ENCODE results near the gene SPESP1. TPM values are rescaled to one million over a fixed set of nuclear protein-coding genes. Genes with fewer than 3 reads are reported as not detected.

The SPESP1 gene
- polyA plus RNA-seq, 1 donor (not counting 4 experiments of a cell fraction or from before 2014, with no cell fraction given): 5.3 TPM

DNA sequence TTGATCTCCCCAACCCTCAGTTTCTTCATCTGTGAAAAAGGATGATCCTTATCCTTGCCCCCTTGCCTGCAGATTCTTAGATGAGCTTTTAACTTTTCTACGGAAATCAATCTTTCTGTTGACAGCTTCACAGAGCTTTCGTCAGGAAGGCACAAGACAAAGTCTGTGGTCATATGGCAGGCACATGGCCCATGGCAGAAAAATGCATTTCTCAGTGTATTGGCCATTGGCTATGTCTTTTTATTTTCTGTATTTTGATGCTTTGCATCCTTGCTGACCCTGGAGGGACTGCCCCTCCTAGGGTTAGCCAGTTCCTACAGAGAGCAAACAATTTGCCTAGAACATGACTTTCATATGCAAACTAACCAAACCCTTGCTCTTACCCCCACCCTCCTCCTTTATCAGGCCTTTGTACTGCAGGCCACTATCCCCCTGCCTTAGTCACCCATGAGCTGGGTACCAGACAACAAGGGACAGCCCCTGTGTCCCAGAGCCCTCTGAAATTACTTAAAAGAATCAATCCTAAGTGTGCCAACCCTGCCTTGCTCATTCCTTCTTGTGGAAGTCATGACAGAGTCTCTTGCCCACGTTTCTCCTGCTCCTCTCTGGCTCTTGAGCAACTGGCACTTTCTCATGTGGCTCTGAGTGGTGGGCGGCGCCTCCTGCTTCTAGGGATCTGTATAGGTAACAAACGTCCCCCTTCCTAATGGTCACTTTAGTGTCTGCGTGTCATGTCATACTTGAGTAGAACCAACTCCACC is 60.1 kb downstream of the SPESP1 start:
- Histone ChIP-seq H2AFZ (ENCODE audit: control insufficient read depth, low read length) (no peak overlapping the region), H3K4me1 (ENCODE audit: control insufficient read depth, extremely low read depth, insufficient read depth, low read length) (peaks cover 30% of the 10 kb centered on the region), H3K27ac (ENCODE audit: control insufficient read depth, insufficient read depth, low read length) (no peak overlapping the region), H3K9ac (ENCODE audit: control insufficient read depth, extremely low read depth, insufficient read depth, low read length) (no peak overlapping the region), H3K4me3 (ENCODE audit: control insufficient read depth in 2 of 3, extremely low read depth in 1 of 3, insufficient read depth in 2 of 3, low read depth in 1 of 3, low read length in 3 of 3) (no peak overlapping the region), H3K9me3 (ENCODE audit: control insufficient read depth, low read depth, low read length) (no peaks in the 10 kb centered on the region), H3K4me2 (ENCODE audit: control insufficient read depth, extremely low read depth, insufficient read depth, low read depth, low read length) (no peak overlapping the region), H3K9me1 (ENCODE audit: control insufficient read depth, extremely low read depth, insufficient read depth, low read length) (no peaks in the 10 kb centered on the region), H3K79me2 (ENCODE audit: control insufficient read depth, insufficient read depth, low read length) (no peaks in the 10 kb centered on the region), H4K20me1 (ENCODE audit: control insufficient read depth, extremely low read depth, insufficient read depth, low read length) (no peaks in the 10 kb centered on the region), H3K36me3 (ENCODE audit: control insufficient read depth in 2 of 2, extremely low read depth in 1 of 2, insufficient read depth in 2 of 2, low read length in 2 of 2) (no peaks in the 10 kb centered on the region), H3K27me3 (ENCODE audit: control insufficient read depth, extremely low read depth, insufficient read depth, low read length) (no peaks in the 10 kb centered on the region)
- dilution Hi-C loops (cut with MboI; ENCODE audit: extremely low pct_ligation_motif_present, low sequenced_read_pairs): no loop called here
- no peak for TF ChIP-seq CTCF (optimal IDR thresholded peaks at IDR 0.05 in 1 of 3, IDR thresholded peaks at IDR 0.05 in 1 of 3, conservative IDR thresholded peaks at IDR 0.05 in 1 of 3; ENCODE audit: extremely low read depth in 1 of 3, insufficient read depth in 2 of 3, low read length in 3 of 3)
- FAIRE-seq (no peak), DNase-seq (ENCODE audit: low read depth, low spot score) (no peak)

- Histone ChIP-seq H3K36me3 (ENCODE audit: control insufficient read depth in 2 of 2, extremely low read depth in 1 of 2, insufficient read depth in 2 of 2, low read length in 2 of 2) (no peaks in the 10 kb centered on the region), H3K9me1 (ENCODE audit: control insufficient read depth, extremely low read depth, insufficient read depth, low read length) (no peaks in the 10 kb centered on the region), H3K79me2 (ENCODE audit: control insufficient read depth, insufficient read depth, low read length) (no peaks in the 10 kb centered on the region), H4K20me1 (ENCODE audit: control insufficient read depth, extremely low read depth, insufficient read depth, low read length) (no peaks in the 10 kb centered on the region), H3K27ac (ENCODE audit: control insufficient read depth, insufficient read depth, low read length) (no peak overlapping the region), H3K9me3 (ENCODE audit: control insufficient read depth, low read depth, low read length) (no peaks in the 10 kb centered on the region), H3K4me1 (ENCODE audit: control insufficient read depth, extremely low read depth, insufficient read depth, low read length) (peaks cover 30% of the 10 kb centered on the region), H3K4me2 (ENCODE audit: control insufficient read depth, extremely low read depth, insufficient read depth, low read depth, low read length) (no peak overlapping the region), H3K9ac (ENCODE audit: control insufficient read depth, extremely low read depth, insufficient read depth, low read length) (no peak overlapping the region), H3K27me3 (ENCODE audit: control insufficient read depth, extremely low read depth, insufficient read depth, low read length) (no peaks in the 10 kb centered on the region), H3K4me3 (ENCODE audit: control insufficient read depth in 2 of 3, extremely low read depth in 1 of 3, insufficient read depth in 2 of 3, low read depth in 1 of 3, low read length in 3 of 3) (no peak overlapping the region), H2AFZ (ENCODE audit: control insufficient read depth, low read length) (no peak overlapping the region)
- DNase-seq (ENCODE audit: low read depth, low spot score) (no peak), FAIRE-seq (no peak)
- no peak for TF ChIP-seq CTCF (optimal IDR thresholded peaks at IDR 0.05 in 1 of 3, IDR thresholded peaks at IDR 0.05 in 1 of 3, conservative IDR thresholded peaks at IDR 0.05 in 1 of 3; ENCODE audit: extremely low read depth in 1 of 3, insufficient read depth in 2 of 3, low read length in 3 of 3)
- TF ChIP-seq EZH2 (IDR thresholded peaks at IDR 0.05; ENCODE audit: low read length): no peak
- dilution Hi-C loops (cut with MboI; ENCODE audit: extremely low pct_ligation_motif_present, low sequenced_read_pairs): no loop called here
Measured at GRCh38 chr15:68990992-68991500, 60.7 kb downstream of the SPESP1 start.

All from keratinocyte (primary cell).